NT2/D1 (cell line): ENCODE results near the gene BABAM2.
"Not testable (repeated sequence)": the region's sequence is repeated elsewhere in the genome, so short reads cannot be mapped to it uniquely, and the experiment has no call there.

ENCODE experiments used
- DNase-seq: peaks from one replicate; pipeline ENCODE4 v3.0.0-alpha.2; 2011; ENCODE audit warnings: low read depth, low spot score
- H3K27me3 ChIP-seq: 2 replicates; pipeline ENCODE4 v1.6.0; 2011; ENCODE audit warnings: mild to moderate bottlenecking; ENCODE audit not compliant: insufficient read length, insufficient read depth
- H3K36me3 ChIP-seq: 2 replicates; pipeline ENCODE4 v1.6.1; 2011; ENCODE audit warnings: mild to moderate bottlenecking, low read length, mixed read lengths; ENCODE audit not compliant: insufficient read depth, insufficient read length
- H3K4me1 ChIP-seq: 2 replicates; pipeline ENCODE4 v1.5.1; 2011; ENCODE audit not compliant: insufficient read depth, insufficient read length
- H3K4me3 ChIP-seq: 2 replicates; pipeline ENCODE4 v1.5.1; 2011; ENCODE audit warnings: low read depth; ENCODE audit not compliant: insufficient read length
- H3K9ac ChIP-seq: 2 replicates; pipeline ENCODE4 v1.6.0; 2011; ENCODE audit warnings: low read depth; ENCODE audit not compliant: insufficient read length
- H3K9me3 ChIP-seq: 2 replicates; pipeline ENCODE4 v1.5.1; 2011; ENCODE audit warnings: mild to moderate bottlenecking, low read length; ENCODE audit not compliant: insufficient read depth
- SUZ12 ChIP-seq: IDR thresholded peaks from 2 replicates; pipeline ENCODE4 v1.6.1; 2011; ENCODE audit not compliant: insufficient read length, insufficient read depth; ENCODE audit errors: extremely low read depth
- YY1 ChIP-seq: IDR thresholded peaks from 2 replicates; pipeline ENCODE4 v1.6.1; 2011; ENCODE audit not compliant: insufficient read length, insufficient read depth
- ZNF274 ChIP-seq: IDR thresholded peaks from 2 replicates; pipeline ENCODE4 v1.6.1; 2011; ENCODE audit warnings: mild to moderate bottlenecking, low read depth, low read length

BABAM2 gene

GRCh38 chr2:28025123-28025522 is 134.6 kb downstream of the BABAM2 start:
- Histone ChIP-seq H3K9ac (no peak overlapping the region), H3K36me3 (no peaks in the 10 kb centered on the region), H3K27me3 (no peaks in the 10 kb centered on the region), H3K9me3 (no peaks in the 10 kb centered on the region), H3K4me3 (no peak overlapping the region), H3K4me1 (no peaks in the 10 kb centered on the region)
- TF ChIP-seq ZNF274 (no peak), SUZ12 (no peak), YY1 (no peak)
- no peak for DNase-seq

- not testable (repeated sequence) for DNase-seq, H3K36me3 ChIP-seq
Measured at GRCh38 chr2:28026230-28026629, 135.7 kb downstream of the BABAM2 start.

GRCh38 chr2:28028025-28028424 is 137.5 kb downstream of the BABAM2 start:
- Histone ChIP-seq H3K27me3 (no peaks in the 10 kb centered on the region), H3K4me3 (no peak overlapping the region), H3K36me3 (no peaks in the 10 kb centered on the region), H3K4me1 (no peaks in the 10 kb centered on the region), H3K9me3 (no peaks in the 10 kb centered on the region), H3K9ac (no peak overlapping the region)
- TF ChIP-seq SUZ12 (no peak), YY1 (no peak), ZNF274 (no peak)
- no peak for DNase-seq

More at GRCh38 chr2:28026230-28026629, 135.7 kb downstream of the BABAM2 start:
- not testable (repeated sequence) for H3K9me3 ChIP-seq, H3K9ac ChIP-seq, H3K4me3 ChIP-seq, H3K27me3 ChIP-seq, H3K4me1 ChIP-seq

- Histone ChIP-seq H3K36me3 (no peaks in the 10 kb centered on the region), H3K9ac (no peak overlapping the region), H3K4me1 (no peaks in the 10 kb centered on the region), H3K4me3 (no peak overlapping the region), H3K9me3 (no peaks in the 10 kb centered on the region), H3K27me3 (no peaks in the 10 kb centered on the region)
- TF ChIP-seq SUZ12 = no peak
- TF ChIP-seq ZNF274 = no peak
- TF ChIP-seq YY1 = no peak
- no peak for DNase-seq
Measured at GRCh38 chr2:28030600-28030999, 140.1 kb downstream of the BABAM2 start.

GRCh38 chr2:28032816-28033215 is 142.3 kb downstream of the BABAM2 start:
- H3K4me3 ChIP-seq = no peak overlapping the region
- H3K9me3 ChIP-seq = no peaks in the 10 kb centered on the region
- TF ChIP-seq SUZ12 = no peak
- TF ChIP-seq ZNF274 = no peak
- TF ChIP-seq YY1 = no peak
- H3K4me1 ChIP-seq = no peaks in the 10 kb centered on the region
- no peak for DNase-seq
- H3K27me3 ChIP-seq = no peaks in the 10 kb centered on the region
- no peaks in the 10 kb centered on the region for H3K36me3 ChIP-seq
- no peak overlapping the region for H3K9ac ChIP-seq

GRCh38 chr2:28034696-28035095 is 144.2 kb downstream of the BABAM2 start:
- H3K27me3 ChIP-seq = no peaks in the 10 kb centered on the region
- no peak for TF ChIP-seq YY1
- DNase-seq = no peak
- no peaks in the 10 kb centered on the region for H3K4me1 ChIP-seq
- no peak overlapping the region for H3K4me3 ChIP-seq
- H3K9ac ChIP-seq = no peak overlapping the region
- no peaks in the 10 kb centered on the region for H3K9me3 ChIP-seq
- H3K36me3 ChIP-seq = no peaks in the 10 kb centered on the region

GRCh38 chr2:28035163-28035690 is 144.7 kb downstream of the BABAM2 start:
- H3K27me3 ChIP-seq = no peaks in the 10 kb centered on the region
- DNase-seq = no peak
- no peaks in the 10 kb centered on the region for H3K4me1 ChIP-seq
- no peak overlapping the region for H3K4me3 ChIP-seq
- TF ChIP-seq SUZ12 = no peak
- no peaks in the 10 kb centered on the region for H3K9me3 ChIP-seq
- no peaks in the 10 kb centered on the region for H3K36me3 ChIP-seq
- H3K9ac ChIP-seq = no peak overlapping the region

GRCh38 chr2:28035816-28036215 is 145.3 kb downstream of the BABAM2 start:
- no peaks in the 10 kb centered on the region for H3K27me3 ChIP-seq
- no peak overlapping the region for H3K9ac ChIP-seq
- no peak for TF ChIP-seq YY1
- TF ChIP-seq ZNF274 = no peak
- TF ChIP-seq SUZ12 = no peak
- no peak overlapping the region for H3K4me3 ChIP-seq
- DNase-seq = no peak
- H3K4me1 ChIP-seq = no peaks in the 10 kb centered on the region
- no peaks in the 10 kb centered on the region for H3K36me3 ChIP-seq
- no peaks in the 10 kb centered on the region for H3K9me3 ChIP-seq
